ENCODE results near the gene CRACR2B. TPM values are rescaled to one million over a fixed set of nuclear protein-coding genes. Genes with fewer than 3 reads are reported as not detected.

Gene CRACR2B
- total RNA-seq, 1 donor from 2014 or later, result 5.7 TPM

GRCh38 chr11:850775-851763 lies 23.4 kb downstream of the CRACR2B start:
- Histone ChIP-seq H3K4me1 (ENCODE audit: control insufficient read depth in 3 of 3, insufficient read depth in 3 of 3, low read length in 3 of 3) (peaks cover 19 to 25% (median 22%) of the 10 kb centered on the region in 3 donors), H3K27ac (ENCODE audit: low read depth, low read length) (no peak overlapping the region), H3K36me3 (ENCODE audit: control insufficient read depth in 3 of 3, insufficient read depth in 3 of 3, low read length in 3 of 3) (no peaks in the 10 kb centered on the region), H3K4me3 (ENCODE audit: low read length in 3 of 3) (no peak overlapping the region), H3K27me3 (ENCODE audit: control insufficient read depth in 3 of 3, insufficient read depth in 3 of 3, low read length in 3 of 3) (peaks cover 6 to 23% (median 12%) of the 10 kb centered on the region in 3 donors), H3K9ac (ENCODE audit: low read depth in 1 of 3, low read length in 3 of 3) (no peak overlapping the region), H3K9me3 (ENCODE audit: control insufficient read depth in 3 of 3, low read length in 3 of 3) (no peaks in the 10 kb centered on the region)

- H3K27me3 ChIP-seq (ENCODE audit: control insufficient read depth in 3 of 3, insufficient read depth in 3 of 3, low read length in 3 of 3), result peaks cover 6 to 23% (median 12%) of the 10 kb centered on the region in 3 donors
- H3K4me3 ChIP-seq (ENCODE audit: low read length in 3 of 3), result no peak overlapping the region
- H3K9me3 ChIP-seq (ENCODE audit: control insufficient read depth in 3 of 3, low read length in 3 of 3), result no peaks in the 10 kb centered on the region
- no peak overlapping the region for H3K9ac ChIP-seq (ENCODE audit: low read depth in 1 of 3, low read length in 3 of 3)
- H3K36me3 ChIP-seq (ENCODE audit: control insufficient read depth in 3 of 3, insufficient read depth in 3 of 3, low read length in 3 of 3), result no peaks in the 10 kb centered on the region
- H3K27ac ChIP-seq (ENCODE audit: low read depth, low read length), result no peak overlapping the region
- peaks cover 15 to 17% (median 15%) of the 10 kb centered on the region in 3 donors for H3K4me1 ChIP-seq (ENCODE audit: control insufficient read depth in 3 of 3, insufficient read depth in 3 of 3, low read length in 3 of 3)
Observed at GRCh38 chr11:852762-853161, 25.0 kb downstream of the CRACR2B start.

- Histone ChIP-seq H3K36me3 (ENCODE audit: control insufficient read depth in 3 of 3, insufficient read depth in 3 of 3, low read length in 3 of 3) (no peaks in the 10 kb centered on the region), H3K4me3 (ENCODE audit: low read length in 3 of 3) (no peak overlapping the region), H3K4me1 (ENCODE audit: control insufficient read depth in 3 of 3, insufficient read depth in 3 of 3, low read length in 3 of 3) (peaks cover 6 to 9% (median 7%) of the 10 kb centered on the region in 3 donors), H3K27ac (ENCODE audit: low read depth, low read length) (no peak overlapping the region), H3K9me3 (ENCODE audit: control insufficient read depth in 3 of 3, low read length in 3 of 3) (no peaks in the 10 kb centered on the region), H3K9ac (ENCODE audit: low read depth in 1 of 3, low read length in 3 of 3) (no peak overlapping the region), H3K27me3 (ENCODE audit: control insufficient read depth in 3 of 3, insufficient read depth in 3 of 3, low read length in 3 of 3) (peaks cover 0 to 13% (median 5%) of the 10 kb centered on the region in 3 donors)
Observed at GRCh38 chr11:853682-854448, 26.1 kb downstream of the CRACR2B start.

GRCh38 chr11:854601-855329 lies 27.0 kb downstream of the CRACR2B start:
- H3K36me3 ChIP-seq (ENCODE audit: control insufficient read depth in 3 of 3, insufficient read depth in 3 of 3, low read length in 3 of 3), result no peaks in the 10 kb centered on the region
- H3K4me3 ChIP-seq (ENCODE audit: low read length in 3 of 3), result no peak overlapping the region
- H3K4me1 ChIP-seq (ENCODE audit: control insufficient read depth in 3 of 3, insufficient read depth in 3 of 3, low read length in 3 of 3), result peaks cover 10 to 12% (median 10%) of the 10 kb centered on the region in 3 donors
- H3K9ac ChIP-seq (ENCODE audit: low read depth in 1 of 3, low read length in 3 of 3), result no peak overlapping the region
- H3K9me3 ChIP-seq (ENCODE audit: control insufficient read depth in 3 of 3, low read length in 3 of 3), result no peaks in the 10 kb centered on the region
- H3K27ac ChIP-seq (ENCODE audit: low read depth, low read length), result no peak overlapping the region
- H3K27me3 ChIP-seq (ENCODE audit: control insufficient read depth in 3 of 3, insufficient read depth in 3 of 3, low read length in 3 of 3), result peaks cover 0 to 9% (median 0%) of the 10 kb centered on the region in 3 donors

GRCh38 chr11:855330-855674 lies 27.6 kb downstream of the CRACR2B start:
- H3K9me3 ChIP-seq (ENCODE audit: control insufficient read depth in 3 of 3, low read length in 3 of 3), result no peaks in the 10 kb centered on the region
- peaks cover 14 to 16% (median 14%) of the 10 kb centered on the region in 3 donors for H3K4me1 ChIP-seq (ENCODE audit: control insufficient read depth in 3 of 3, insufficient read depth in 3 of 3, low read length in 3 of 3)
- no peaks in the 10 kb centered on the region for H3K36me3 ChIP-seq (ENCODE audit: control insufficient read depth in 3 of 3, insufficient read depth in 3 of 3, low read length in 3 of 3)
- no peak overlapping the region for H3K9ac ChIP-seq (ENCODE audit: low read depth in 1 of 3, low read length in 3 of 3)
- H3K27me3 ChIP-seq (ENCODE audit: control insufficient read depth in 3 of 3, insufficient read depth in 3 of 3, low read length in 3 of 3), result peaks cover 0 to 7% (median 0%) of the 10 kb centered on the region in 3 donors
- H3K27ac ChIP-seq (ENCODE audit: low read depth, low read length), result no peak overlapping the region
- no peak overlapping the region for H3K4me3 ChIP-seq (ENCODE audit: low read length in 3 of 3)

- no peaks in the 10 kb centered on the region for H3K9me3 ChIP-seq (ENCODE audit: control insufficient read depth in 3 of 3, low read length in 3 of 3)
- H3K4me3 ChIP-seq (ENCODE audit: low read length in 3 of 3), result no peak overlapping the region
- H3K27me3 ChIP-seq (ENCODE audit: control insufficient read depth in 3 of 3, insufficient read depth in 3 of 3, low read length in 3 of 3), result peaks cover 0 to 2% (median 0%) of the 10 kb centered on the region in 3 donors
- no peak overlapping the region for H3K27ac ChIP-seq (ENCODE audit: low read depth, low read length)
- H3K9ac ChIP-seq (ENCODE audit: low read depth in 1 of 3, low read length in 3 of 3), result no peak overlapping the region
- H3K36me3 ChIP-seq (ENCODE audit: control insufficient read depth in 3 of 3, insufficient read depth in 3 of 3, low read length in 3 of 3), result no peaks in the 10 kb centered on the region
- H3K4me1 ChIP-seq (ENCODE audit: control insufficient read depth in 3 of 3, insufficient read depth in 3 of 3, low read length in 3 of 3), result peaks cover 13 to 18% (median 14%) of the 10 kb centered on the region in 3 donors
Observed at GRCh38 chr11:855796-856195, 28.1 kb downstream of the CRACR2B start.

- Histone ChIP-seq H3K9ac (ENCODE audit: low read depth in 1 of 3, low read length in 3 of 3) (no peak overlapping the region), H3K36me3 (ENCODE audit: control insufficient read depth in 3 of 3, insufficient read depth in 3 of 3, low read length in 3 of 3) (no peaks in the 10 kb centered on the region), H3K27me3 (ENCODE audit: control insufficient read depth in 3 of 3, insufficient read depth in 3 of 3, low read length in 3 of 3) (no peaks in the 10 kb centered on the region), H3K4me1 (ENCODE audit: control insufficient read depth in 3 of 3, insufficient read depth in 3 of 3, low read length in 3 of 3) (peaks cover 8 to 18% (median 12%) of the 10 kb centered on the region in 3 donors), H3K9me3 (ENCODE audit: control insufficient read depth in 3 of 3, low read length in 3 of 3) (no peaks in the 10 kb centered on the region), H3K4me3 (ENCODE audit: low read length in 3 of 3) (no peak overlapping the region), H3K27ac (ENCODE audit: low read depth, low read length) (no peak overlapping the region)
Observed at GRCh38 chr11:856397-856796, 28.7 kb downstream of the CRACR2B start.

GRCh38 chr11:858053-858761 lies 30.5 kb downstream of the CRACR2B start:
- Histone ChIP-seq H3K9me3 (ENCODE audit: control insufficient read depth in 3 of 3, low read length in 3 of 3) (no peaks in the 10 kb centered on the region), H3K4me1 (ENCODE audit: control insufficient read depth in 3 of 3, insufficient read depth in 3 of 3, low read length in 3 of 3) (peaks cover 12 to 25% (median 17%) of the 10 kb centered on the region in 3 donors), H3K4me3 (ENCODE audit: low read length in 3 of 3) (no peak overlapping the region), H3K36me3 (ENCODE audit: control insufficient read depth in 3 of 3, insufficient read depth in 3 of 3, low read length in 3 of 3) (no peaks in the 10 kb centered on the region), H3K9ac (ENCODE audit: low read depth in 1 of 3, low read length in 3 of 3) (no peak overlapping the region), H3K27me3 (ENCODE audit: control insufficient read depth in 3 of 3, insufficient read depth in 3 of 3, low read length in 3 of 3) (no peaks in the 10 kb centered on the region), H3K27ac (ENCODE audit: low read depth, low read length) (no peak overlapping the region)

- Histone ChIP-seq H3K9ac (ENCODE audit: low read depth in 1 of 3, low read length in 3 of 3) (no peak overlapping the region), H3K36me3 (ENCODE audit: control insufficient read depth in 3 of 3, insufficient read depth in 3 of 3, low read length in 3 of 3) (peaks cover 0 to 2% (median 0%) of the 10 kb centered on the region in 3 donors), H3K9me3 (ENCODE audit: control insufficient read depth in 3 of 3, low read length in 3 of 3) (no peaks in the 10 kb centered on the region), H3K4me3 (ENCODE audit: low read length in 3 of 3) (no peak overlapping the region), H3K27ac (ENCODE audit: low read depth, low read length) (no peak overlapping the region), H3K27me3 (ENCODE audit: control insufficient read depth in 3 of 3, insufficient read depth in 3 of 3, low read length in 3 of 3) (no peaks in the 10 kb centered on the region), H3K4me1 (ENCODE audit: control insufficient read depth in 3 of 3, insufficient read depth in 3 of 3, low read length in 3 of 3) (peaks cover 12 to 25% (median 17%) of the 10 kb centered on the region in 3 donors)
Observed at GRCh38 chr11:858762-859339, 31.1 kb downstream of the CRACR2B start.
